HCT116 (cell line): Measurements from ENCODE around the gene ATG14.

Source experiments
- CTCF ChIP-seq, 3 experiments: fragments of 200-600 bp in 1 of 3; sonication (generic) in 1 of 3; IDR thresholded peaks in 2 of 3; conservative IDR thresholded peaks in 1 of 3; 2 replicates each; pipeline ENCODE4 v1.5.1; 2012 to 2017; ENCODE audit warnings: low read depth in 2 of 3, low read length in 2 of 3, antibody characterized with exemption in 1 of 3, borderline replicate concordance in 1 of 3, control low read depth in 1 of 3, mild to moderate bottlenecking in 1 of 3, mixed read lengths in 1 of 3, mixed run types in 1 of 3, moderate library complexity in 1 of 3; ENCODE audit not compliant: insufficient read depth in 1 of 3
- POLR2A ChIP-seq: IDR thresholded peaks from 2 replicates; pipeline ENCODE4 v1.7.0; 2011; ENCODE audit warnings: borderline replicate concordance; ENCODE audit not compliant: insufficient read depth, insufficient read length; ENCODE audit errors: extremely low read depth
- POLR2AphosphoS5 ChIP-seq: IDR thresholded peaks from 2 replicates; pipeline ENCODE4 v1.6.1; 2011; ENCODE audit warnings: mild to moderate bottlenecking, low read depth, low read length, moderate library complexity
- REST ChIP-seq: IDR thresholded peaks from 2 replicates; pipeline ENCODE4 v1.6.1; 2012; ENCODE audit warnings: low read depth
- SP1 ChIP-seq: IDR thresholded peaks from 2 replicates; pipeline ENCODE4 v1.6.1; 2012; ENCODE audit warnings: low read depth
- TF ChIP-seq, protein P1 (sequence below): IDR thresholded peaks from 2 replicates; pipeline ENCODE4 v1.6.1; 2012
- TF ChIP-seq, protein P2 (sequence below): IDR thresholded peaks from 2 replicates; pipeline ENCODE4 v1.6.1; 2012

DNA sequence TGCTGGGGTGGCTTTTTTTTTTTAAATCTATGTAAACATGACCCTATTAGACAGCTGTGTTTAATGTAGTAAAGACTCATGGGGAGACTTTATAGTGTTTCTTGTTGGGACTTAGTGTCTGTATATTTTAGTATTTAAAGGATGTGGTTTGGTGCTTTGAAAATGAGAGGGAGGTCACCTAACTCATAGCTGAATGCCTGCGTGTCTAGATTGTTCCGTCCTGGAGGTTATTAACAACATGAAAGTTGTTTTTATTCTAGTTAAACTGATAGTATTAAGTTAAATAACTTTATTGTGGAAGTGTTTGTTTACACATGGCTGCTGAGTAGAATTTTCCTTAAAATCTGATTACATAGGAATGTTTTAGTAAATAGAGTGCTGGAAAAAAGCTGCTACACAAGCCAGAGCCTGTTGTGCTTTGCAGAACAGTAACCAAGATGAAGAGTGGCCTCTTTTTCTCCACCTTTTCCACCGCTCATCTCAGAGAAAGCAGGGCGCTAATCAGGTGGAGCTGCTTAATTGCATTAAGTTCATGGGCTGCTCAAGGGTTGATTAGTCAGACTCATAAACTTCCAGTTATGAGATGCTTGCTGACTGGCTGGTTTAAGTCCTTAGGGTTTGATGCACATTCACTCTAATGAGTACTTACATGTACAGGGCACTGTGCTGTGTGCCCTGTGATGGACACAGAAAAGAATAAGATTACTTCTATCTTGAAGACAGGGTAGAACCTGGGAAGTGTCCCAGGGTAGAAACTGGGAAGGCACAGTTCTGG is 77.7 kb downstream of the ATG14 start:
- no peak for TF ChIP-seq REST
- no peak for TF ChIP-seq SP1
- no peak for TF ChIP-seq CTCF (IDR thresholded peaks at IDR 0.05 in 2 of 3, conservative IDR thresholded peaks at IDR 0.05 in 1 of 3; ENCODE audit: borderline replicate concordance in 1 of 3, insufficient read depth in 1 of 3, low read depth in 2 of 3, low read length in 2 of 3)
- TF ChIP-seq POLR2AphosphoS5 = no peak
- TF ChIP-seq POLR2A = no peak
- TF ChIP-seq, protein P1, sequence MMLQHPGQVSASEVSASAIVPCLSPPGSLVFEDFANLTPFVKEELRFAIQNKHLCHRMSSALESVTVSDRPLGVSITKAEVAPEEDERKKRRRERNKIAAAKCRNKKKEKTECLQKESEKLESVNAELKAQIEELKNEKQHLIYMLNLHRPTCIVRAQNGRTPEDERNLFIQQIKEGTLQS = no peak
- TF ChIP-seq, protein P2, sequence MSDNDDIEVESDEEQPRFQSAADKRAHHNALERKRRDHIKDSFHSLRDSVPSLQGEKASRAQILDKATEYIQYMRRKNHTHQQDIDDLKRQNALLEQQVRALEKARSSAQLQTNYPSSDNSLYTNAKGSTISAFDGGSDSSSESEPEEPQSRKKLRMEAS = no peak
